Parathyroid adenoma (tissue), 2 donors: Measurements from ENCODE around the gene IMMP2L.

Experiments
- H2AFZ ChIP-seq: fragments of 300-600 bp; sonication (generic); one replicate; pipeline ENCODE4 v1.7.0; 2017; ENCODE audit warnings: antibody characterized with exemption, mild to moderate bottlenecking
- H3K27ac ChIP-seq: fragments of 300-600 bp; sonication (generic); one replicate; pipeline ENCODE4 v1.7.0; 2017
- H3K27me3 ChIP-seq: fragments of 300-600 bp; sonication (generic); one replicate; pipeline ENCODE4 v1.7.0; 2017; ENCODE audit warnings: low read length; ENCODE audit not compliant: control insufficient read depth, insufficient read depth
- H3K36me3 ChIP-seq: fragments of 300-600 bp; sonication (generic); one replicate; pipeline ENCODE4 v1.7.0; 2017; ENCODE audit warnings: low read length; ENCODE audit not compliant: control insufficient read depth, insufficient read depth
- H3K4me1 ChIP-seq: fragments of 300-600 bp; sonication (generic); one replicate; pipeline ENCODE4 v1.7.0; 2017; ENCODE audit warnings: control low read depth
- H3K4me2 ChIP-seq: fragments of 300-600 bp; sonication (generic); one replicate; pipeline ENCODE4 v1.7.0; 2017; ENCODE audit warnings: low read length
- H3K4me3 ChIP-seq: fragments of 300-600 bp; sonication (generic); one replicate; pipeline ENCODE4 v1.7.0; 2017; ENCODE audit warnings: low read depth, low read length
- H3K79me2 ChIP-seq: fragments of 300-600 bp; sonication (generic); one replicate; pipeline ENCODE4 v1.7.0; 2017; ENCODE audit warnings: control low read depth
- H3K9ac ChIP-seq: fragments of 300-600 bp; sonication (generic); one replicate; pipeline ENCODE4 v1.7.0; 2017; ENCODE audit warnings: mild to moderate bottlenecking
- H3K9me3 ChIP-seq: fragments of 300-600 bp; sonication (generic); one replicate; pipeline ENCODE4 v1.7.0; 2017; ENCODE audit warnings: low read length; ENCODE audit not compliant: control insufficient read depth
- CTCF ChIP-seq: fragments of 300-600 bp; sonication (generic); IDR thresholded peaks from one replicate; pipeline ENCODE4 v1.7.0; 2017; ENCODE audit warnings: antibody characterized with exemption, mild to moderate bottlenecking
- donor health status: primary hyperparathyroidism.

Gene IMMP2L

GRCh38 chr7:111113263-111114017 is 448.9 kb downstream of the IMMP2L start:
- no peaks in the 10 kb centered on the region for H3K36me3 ChIP-seq
- no peak overlapping the region for H3K4me2 ChIP-seq
- TF ChIP-seq CTCF: no peak
- H2AFZ ChIP-seq: no peak overlapping the region
- no peaks in the 10 kb centered on the region for H3K9me3 ChIP-seq
- no peaks in the 10 kb centered on the region for H3K4me1 ChIP-seq
- H3K79me2 ChIP-seq: no peaks in the 10 kb centered on the region
- no peaks in the 10 kb centered on the region for H3K27me3 ChIP-seq
- no peak overlapping the region for H3K4me3 ChIP-seq
- no peak overlapping the region for H3K27ac ChIP-seq
- H3K9ac ChIP-seq: no peak overlapping the region

GRCh38 chr7:111112439-111112838 is 449.9 kb downstream of the IMMP2L start:
- no peak overlapping the region for H3K4me3 ChIP-seq
- H3K79me2 ChIP-seq: no peaks in the 10 kb centered on the region
- H2AFZ ChIP-seq: no peak overlapping the region
- H3K4me2 ChIP-seq: no peak overlapping the region
- peaks cover 5% of the 10 kb centered on the region for H3K4me1 ChIP-seq
- H3K9me3 ChIP-seq: no peaks in the 10 kb centered on the region
- no peak overlapping the region for H3K27ac ChIP-seq
- no peaks in the 10 kb centered on the region for H3K36me3 ChIP-seq
- no peak overlapping the region for H3K9ac ChIP-seq
- no peak for TF ChIP-seq CTCF
- H3K27me3 ChIP-seq: no peaks in the 10 kb centered on the region

DNA sequence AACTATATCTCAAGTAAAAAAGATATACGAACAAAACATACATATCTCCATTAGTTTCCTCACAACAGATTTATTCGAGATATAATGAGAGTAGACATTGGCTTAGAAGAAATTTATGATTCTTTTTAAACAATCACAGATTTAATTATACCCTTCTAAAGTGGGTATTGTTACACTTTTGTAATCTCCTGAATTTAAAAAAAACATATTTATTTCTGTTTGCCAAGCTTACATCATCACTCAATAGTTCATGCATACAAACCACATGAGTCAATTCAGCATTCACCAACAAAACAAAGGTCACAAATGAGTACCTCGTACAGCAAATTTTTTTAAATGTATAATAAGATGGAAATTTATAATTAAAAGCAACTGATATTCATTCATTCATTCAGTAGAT is 453.8 kb downstream of the IMMP2L start:
- no peak overlapping the region for H2AFZ ChIP-seq
- no peaks in the 10 kb centered on the region for H3K36me3 ChIP-seq
- no peak overlapping the region for H3K4me2 ChIP-seq
- no peaks in the 10 kb centered on the region for H3K27me3 ChIP-seq
- H3K27ac ChIP-seq: no peak overlapping the region
- no peak for TF ChIP-seq CTCF
- H3K9ac ChIP-seq: no peak overlapping the region
- no peaks in the 10 kb centered on the region for H3K9me3 ChIP-seq
- H3K4me3 ChIP-seq: no peak overlapping the region
- no peaks in the 10 kb centered on the region for H3K79me2 ChIP-seq
- peaks cover 6% of the 10 kb centered on the region for H3K4me1 ChIP-seq

GRCh38 chr7:111108000-111108399 is 454.3 kb downstream of the IMMP2L start:
- Histone ChIP-seq H3K4me1 (peaks cover 6% of the 10 kb centered on the region), H3K4me3 (no peak overlapping the region), H3K9ac (no peak overlapping the region), H3K79me2 (no peaks in the 10 kb centered on the region), H3K4me2 (no peak overlapping the region), H3K36me3 (no peaks in the 10 kb centered on the region), H2AFZ (no peak overlapping the region), H3K9me3 (no peaks in the 10 kb centered on the region), H3K27me3 (no peaks in the 10 kb centered on the region), H3K27ac (no peak overlapping the region)
- no peak for TF ChIP-seq CTCF

- Histone ChIP-seq H3K4me3 (no peak overlapping the region), H3K4me2 (no peak overlapping the region), H3K9ac (no peak overlapping the region), H3K4me1 (peaks cover 6% of the 10 kb centered on the region), H3K27me3 (no peaks in the 10 kb centered on the region), H3K9me3 (no peaks in the 10 kb centered on the region), H3K27ac (no peak overlapping the region), H3K79me2 (no peaks in the 10 kb centered on the region), H3K36me3 (no peaks in the 10 kb centered on the region), H2AFZ (no peak overlapping the region)
- no peak for TF ChIP-seq CTCF
Measured at GRCh38 chr7:111107579-111107978, 454.7 kb downstream of the IMMP2L start.
